ENCODE measurements around the gene TRPM3.

The TRPM3 gene

GRCh38 chr9:70682298-70682697, 439.1 kb downstream of the TRPM3 start:
- TF ChIP-seq, protein P1, sequence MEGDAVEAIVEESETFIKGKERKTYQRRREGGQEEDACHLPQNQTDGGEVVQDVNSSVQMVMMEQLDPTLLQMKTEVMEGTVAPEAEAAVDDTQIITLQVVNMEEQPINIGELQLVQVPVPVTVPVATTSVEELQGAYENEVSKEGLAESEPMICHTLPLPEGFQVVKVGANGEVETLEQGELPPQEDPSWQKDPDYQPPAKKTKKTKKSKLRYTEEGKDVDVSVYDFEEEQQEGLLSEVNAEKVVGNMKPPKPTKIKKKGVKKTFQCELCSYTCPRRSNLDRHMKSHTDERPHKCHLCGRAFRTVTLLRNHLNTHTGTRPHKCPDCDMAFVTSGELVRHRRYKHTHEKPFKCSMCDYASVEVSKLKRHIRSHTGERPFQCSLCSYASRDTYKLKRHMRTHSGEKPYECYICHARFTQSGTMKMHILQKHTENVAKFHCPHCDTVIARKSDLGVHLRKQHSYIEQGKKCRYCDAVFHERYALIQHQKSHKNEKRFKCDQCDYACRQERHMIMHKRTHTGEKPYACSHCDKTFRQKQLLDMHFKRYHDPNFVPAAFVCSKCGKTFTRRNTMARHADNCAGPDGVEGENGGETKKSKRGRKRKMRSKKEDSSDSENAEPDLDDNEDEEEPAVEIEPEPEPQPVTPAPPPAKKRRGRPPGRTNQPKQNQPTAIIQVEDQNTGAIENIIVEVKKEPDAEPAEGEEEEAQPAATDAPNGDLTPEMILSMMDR (IDR thresholded peaks at IDR 0.05), result no peak
- DNase-seq (ENCODE audit: low spot score), result no peak
- H3K27ac ChIP-seq, result no peak overlapping the region
- H3K4me3 ChIP-seq, result no peak overlapping the region

DNA sequence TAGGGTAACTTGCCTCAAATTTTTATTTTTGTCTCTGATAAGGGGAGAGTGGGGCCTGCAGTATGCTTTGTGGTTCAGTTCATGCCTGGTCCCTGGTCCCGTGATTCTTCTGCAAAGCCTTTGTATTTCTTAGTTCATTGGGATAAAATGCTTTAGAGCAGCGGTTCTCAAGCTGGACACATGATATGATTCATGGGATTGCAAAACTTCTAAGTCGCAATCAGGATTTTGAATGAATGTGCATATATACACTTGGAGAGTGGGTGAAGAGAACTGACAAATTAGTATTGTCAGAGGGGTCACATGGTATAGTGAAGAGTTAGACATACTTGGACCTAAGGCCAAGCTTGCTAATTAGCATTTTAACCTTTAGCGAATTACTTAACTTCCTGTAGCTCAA, 441.6 kb downstream of the TRPM3 start:
- DNase-seq (ENCODE audit: low spot score), result no peak
- TF ChIP-seq, protein P1 (IDR thresholded peaks at IDR 0.05), result no peak
- H3K4me3 ChIP-seq, result no peak overlapping the region
- no peak overlapping the region for H3K27ac ChIP-seq

GRCh38 chr9:70678153-70678552, 443.3 kb downstream of the TRPM3 start:
- no peak for DNase-seq (ENCODE audit: low spot score)
- TF ChIP-seq, protein P1 (IDR thresholded peaks at IDR 0.05), result no peak
- no peak overlapping the region for H3K4me3 ChIP-seq
- H3K27ac ChIP-seq, result no peak overlapping the region

GRCh38 chr9:70677055-70677735, 444.2 kb downstream of the TRPM3 start:
- TF ChIP-seq, protein P1 (IDR thresholded peaks at IDR 0.05), result no peak
- Histone ChIP-seq H3K27ac (no peak overlapping the region), H3K4me3 (no peak overlapping the region)
- no peak for DNase-seq (ENCODE audit: low spot score)

DNA sequence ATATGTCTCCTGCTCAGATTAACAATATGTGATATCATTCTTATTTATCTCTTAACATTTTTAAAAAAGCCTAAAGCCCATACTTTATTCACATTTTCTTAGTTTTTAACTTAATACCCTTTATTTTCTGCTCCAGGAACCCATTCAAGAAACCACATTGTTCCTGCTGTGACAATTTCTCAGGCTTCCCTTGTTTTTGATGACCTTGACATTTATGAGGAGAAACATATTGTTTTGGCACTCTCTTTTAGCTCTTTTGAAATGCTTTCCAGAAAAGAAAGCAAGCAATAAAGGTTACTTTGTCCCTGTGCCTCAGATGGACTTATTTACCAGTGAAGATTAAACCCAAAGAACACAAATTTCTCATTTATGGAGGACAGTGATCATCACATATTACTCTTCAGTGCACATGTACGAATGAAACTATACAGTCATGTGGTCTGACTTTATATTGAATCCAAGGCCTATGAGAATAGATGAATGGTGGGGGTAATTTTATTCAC, 445.5 kb downstream of the TRPM3 start:
- TF ChIP-seq, protein P1 (IDR thresholded peaks at IDR 0.05), result no peak

GRCh38 chr9:70673844-70674243, 447.6 kb downstream of the TRPM3 start:
- DNase-seq (ENCODE audit: low spot score), result no peak
- TF ChIP-seq, protein P1 (IDR thresholded peaks at IDR 0.05), result no peak
- H3K27ac ChIP-seq, result no peak overlapping the region
- H3K4me3 ChIP-seq, result no peak overlapping the region

More for the DNA sequence above, 445.5 kb downstream of the TRPM3 start:
- DNase-seq (ENCODE audit: low spot score), result no peak
- H3K27ac ChIP-seq, result no peak overlapping the region
- no peak overlapping the region for H3K4me3 ChIP-seq

- no peak overlapping the region for H3K27ac ChIP-seq
- no peak for DNase-seq (ENCODE audit: low spot score)
Measured at GRCh38 chr9:70672161-70672649, 449.2 kb downstream of the TRPM3 start.

More at GRCh38 chr9:70672161-70672649, 449.2 kb downstream of the TRPM3 start:
- TF ChIP-seq, protein P1 (IDR thresholded peaks at IDR 0.05), result no peak
- H3K4me3 ChIP-seq, result no peak overlapping the region

Data from coronary artery (tissue), 2 donors.